Neural progenitor cell (in vitro differentiated cells): ENCODE results near the gene MYO3A. TPM values are rescaled to one million over a fixed set of nuclear protein-coding genes. Genes with fewer than 3 reads are reported as not detected.

Experiments
- DNase-seq: peaks from one replicate; pipeline ENCODE4 v3.0.0-alpha.2; 2016; ENCODE audit warnings: low spot score
- H2AFZ ChIP-seq: fragments of 200-600 bp; sonication (generic); replicated peaks from 2 replicates; pipeline ENCODE4 v1.6.1; 2016; ENCODE audit warnings: antibody characterized with exemption
- H3F3A ChIP-seq: fragments of 200-600 bp; sonication (generic); 2 replicates; pipeline ENCODE4 v1.6.1; 2016; ENCODE audit warnings: antibody characterized with exemption, low read depth
- H3K27ac ChIP-seq: fragments of 200-600 bp; sonication (generic); 2 replicates; pipeline ENCODE4 v1.5.1; 2016; ENCODE audit warnings: mild to moderate bottlenecking
- H3K27me3 ChIP-seq: fragments of 200-600 bp; sonication (generic); 2 replicates; pipeline ENCODE4 v1.6.1; 2016; ENCODE audit warnings: mild to moderate bottlenecking, moderate library complexity
- H3K36me3 ChIP-seq: fragments of 200-600 bp; sonication (generic); 2 replicates; pipeline ENCODE4 v1.5.1; 2016
- H3K4me1 ChIP-seq: fragments of 200-600 bp; sonication (generic); 2 replicates; pipeline ENCODE4 v1.6.1; 2016; ENCODE audit warnings: mixed run types
- H3K4me2 ChIP-seq: fragments of 200-600 bp; sonication (generic); 2 replicates; pipeline ENCODE4 v1.6.1; 2016
- H3K4me3 ChIP-seq: fragments of 200-600 bp; sonication (generic); 2 replicates; pipeline ENCODE4 v1.5.1; 2016
- H3K79me2 ChIP-seq: fragments of 200-600 bp; sonication (generic); 2 replicates; pipeline ENCODE4 v1.6.1; 2016; ENCODE audit warnings: low read depth
- H3K9ac ChIP-seq: fragments of 200-600 bp; sonication (generic); 2 replicates; pipeline ENCODE4 v1.6.1; 2016
- H3K9me3 ChIP-seq: fragments of 200-600 bp; sonication (generic); 2 replicates; pipeline ENCODE4 v1.5.1; 2016; ENCODE audit warnings: low read depth
- H4K20me1 ChIP-seq: fragments of 200-600 bp; sonication (generic); 2 replicates; pipeline ENCODE4 v1.6.1; 2016; ENCODE audit warnings: low read depth
- H3K27ac Mint-ChIP-seq: 3 replicates; pipeline ENCODE4 v1.8.0; 2021; ENCODE audit warnings: mixed read lengths
- H3K27me3 Mint-ChIP-seq: 2 replicates; pipeline ENCODE4 v1.8.0; 2022; ENCODE audit warnings: low read depth, mild to moderate bottlenecking, inconsistent platforms, moderate library complexity, mixed read lengths; ENCODE audit not compliant: insufficient read depth
- H3K36me3 Mint-ChIP-seq: 3 replicates; pipeline ENCODE4 v1.8.0; 2021; ENCODE audit warnings: mixed read lengths
- H3K4me1 Mint-ChIP-seq: 3 replicates; pipeline ENCODE4 v1.8.0; 2021; ENCODE audit warnings: mixed read lengths
- H3K4me3 Mint-ChIP-seq: 3 replicates; pipeline ENCODE4 v1.8.0; 2021; ENCODE audit warnings: mild to moderate bottlenecking, moderate library complexity, mixed read lengths
- H3K9me3 Mint-ChIP-seq: 3 replicates; pipeline ENCODE4 v1.8.0; 2020; ENCODE audit warnings: mixed read lengths
- EZH2 ChIP-seq: fragments of 200-600 bp; sonication (generic); IDR thresholded peaks from 2 replicates; pipeline ENCODE4 v1.6.1; 2017; ENCODE audit warnings: antibody characterized with exemption, mild to moderate bottlenecking, moderate library complexity
- EZH2phosphoT487 ChIP-seq: fragments of 200-600 bp; sonication (generic); IDR thresholded peaks from 2 replicates; pipeline ENCODE4 v1.6.1; 2017; ENCODE audit warnings: antibody characterized with exemption
- total RNA-seq: library from RNA; depleted of rRNA; stranded (reverse); fragments of >200 nt; gene quantifications from 2 replicates; pipeline ENCODE4 v1.2.3, GENCODE V29; 2015; ENCODE audit warnings: low replicate concordance
- TF ChIP-seq, protein P1 (sequence below): fragments of 200-600 bp; sonication (generic); IDR thresholded peaks from 2 replicates; pipeline ENCODE4 v1.5.1; 2017; ENCODE audit warnings: antibody characterized with exemption, mild to moderate bottlenecking

The MYO3A gene
- total RNA-seq, 1 donor from 2014 or later: 0.09 TPM

DNA sequence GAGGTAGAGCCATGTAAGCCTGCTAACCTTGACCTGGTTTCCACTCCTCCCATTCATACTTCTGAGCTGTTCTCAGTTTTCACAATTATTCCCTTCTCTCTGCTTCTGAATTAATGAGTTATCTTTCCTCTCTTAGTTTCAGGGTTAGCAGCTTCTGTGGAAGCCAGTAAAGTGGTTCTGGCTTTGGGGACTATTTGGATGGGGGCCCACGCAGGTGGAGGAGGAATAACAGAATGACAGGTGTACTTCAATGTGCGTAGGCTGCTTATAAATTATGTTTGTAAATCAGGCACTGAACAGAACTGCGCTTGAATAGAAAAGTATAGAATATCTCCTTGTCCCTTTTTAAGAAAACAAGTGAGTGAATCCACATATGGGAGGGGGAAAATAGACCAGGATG lies 153.6 kb downstream of the MYO3A start:
- Histone ChIP-seq H3F3A (no peaks in the 10 kb centered on the region), H3K27ac (no peak overlapping the region), H3K79me2 (no peaks in the 10 kb centered on the region), H3K9ac (no peak overlapping the region), H2AFZ (no peak overlapping the region), H3K36me3 (no peaks in the 10 kb centered on the region), H3K27me3 (no peaks in the 10 kb centered on the region), H3K4me1 (no peaks in the 10 kb centered on the region), H4K20me1 (no peaks in the 10 kb centered on the region), H3K4me3 (no peak overlapping the region), H3K4me2 (no peak overlapping the region), H3K9me3 (no peaks in the 10 kb centered on the region)
- no peak overlapping the region for H3K4me3 Mint-ChIP-seq
- H3K27ac Mint-ChIP-seq: no peak overlapping the region
- no peaks in the 10 kb centered on the region for H3K4me1 Mint-ChIP-seq
- DNase-seq: no peak
- no peaks in the 10 kb centered on the region for H3K27me3 Mint-ChIP-seq
- H3K36me3 Mint-ChIP-seq: no peaks in the 10 kb centered on the region
- TF ChIP-seq EZH2: no peak
- TF ChIP-seq EZH2phosphoT487: no peak
- TF ChIP-seq, protein P1, sequence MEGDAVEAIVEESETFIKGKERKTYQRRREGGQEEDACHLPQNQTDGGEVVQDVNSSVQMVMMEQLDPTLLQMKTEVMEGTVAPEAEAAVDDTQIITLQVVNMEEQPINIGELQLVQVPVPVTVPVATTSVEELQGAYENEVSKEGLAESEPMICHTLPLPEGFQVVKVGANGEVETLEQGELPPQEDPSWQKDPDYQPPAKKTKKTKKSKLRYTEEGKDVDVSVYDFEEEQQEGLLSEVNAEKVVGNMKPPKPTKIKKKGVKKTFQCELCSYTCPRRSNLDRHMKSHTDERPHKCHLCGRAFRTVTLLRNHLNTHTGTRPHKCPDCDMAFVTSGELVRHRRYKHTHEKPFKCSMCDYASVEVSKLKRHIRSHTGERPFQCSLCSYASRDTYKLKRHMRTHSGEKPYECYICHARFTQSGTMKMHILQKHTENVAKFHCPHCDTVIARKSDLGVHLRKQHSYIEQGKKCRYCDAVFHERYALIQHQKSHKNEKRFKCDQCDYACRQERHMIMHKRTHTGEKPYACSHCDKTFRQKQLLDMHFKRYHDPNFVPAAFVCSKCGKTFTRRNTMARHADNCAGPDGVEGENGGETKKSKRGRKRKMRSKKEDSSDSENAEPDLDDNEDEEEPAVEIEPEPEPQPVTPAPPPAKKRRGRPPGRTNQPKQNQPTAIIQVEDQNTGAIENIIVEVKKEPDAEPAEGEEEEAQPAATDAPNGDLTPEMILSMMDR: no peak
- H3K9me3 Mint-ChIP-seq: no peaks in the 10 kb centered on the region

DNA sequence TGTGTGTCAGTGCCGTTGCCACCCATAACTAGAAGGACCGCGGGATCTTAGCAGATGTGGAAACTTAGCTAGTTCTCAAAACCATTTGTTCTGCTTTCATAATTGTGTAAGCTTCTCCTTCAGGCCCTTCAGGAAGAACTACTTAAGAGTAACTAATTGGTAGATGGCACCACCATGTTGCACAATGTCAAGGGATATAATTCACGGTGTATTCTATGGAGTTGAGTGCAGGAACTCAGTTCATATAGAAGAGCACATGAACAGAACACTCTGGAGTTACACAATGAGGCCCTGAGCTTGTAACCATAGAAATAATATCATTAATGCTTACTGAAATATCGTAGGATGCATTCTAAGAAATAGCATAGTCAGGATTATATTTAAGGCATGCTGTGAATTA lies 156.0 kb downstream of the MYO3A start:
- no peak overlapping the region for H3K4me3 ChIP-seq
- no peak overlapping the region for H2AFZ ChIP-seq
- no peaks in the 10 kb centered on the region for H3K36me3 ChIP-seq
- H3K27me3 ChIP-seq: no peaks in the 10 kb centered on the region
- H3K79me2 ChIP-seq: no peaks in the 10 kb centered on the region
- no peak overlapping the region for H3K4me2 ChIP-seq
- H3K9me3 ChIP-seq: no peaks in the 10 kb centered on the region
- Mint-ChIP-seq H3K27me3 (no peaks in the 10 kb centered on the region), H3K9me3 (no peaks in the 10 kb centered on the region), H3K4me3 (no peak overlapping the region), H3K36me3 (no peaks in the 10 kb centered on the region), H3K27ac (no peak overlapping the region), H3K4me1 (no peaks in the 10 kb centered on the region)
- DNase-seq: no peak
- H3K9ac ChIP-seq: no peak overlapping the region
- H3K4me1 ChIP-seq: no peaks in the 10 kb centered on the region
- H4K20me1 ChIP-seq: no peaks in the 10 kb centered on the region
- TF ChIP-seq EZH2: no peak
- TF ChIP-seq, protein P1: no peak
- no peak for TF ChIP-seq EZH2phosphoT487
- no peaks in the 10 kb centered on the region for H3F3A ChIP-seq
- H3K27ac ChIP-seq: no peak overlapping the region

DNA sequence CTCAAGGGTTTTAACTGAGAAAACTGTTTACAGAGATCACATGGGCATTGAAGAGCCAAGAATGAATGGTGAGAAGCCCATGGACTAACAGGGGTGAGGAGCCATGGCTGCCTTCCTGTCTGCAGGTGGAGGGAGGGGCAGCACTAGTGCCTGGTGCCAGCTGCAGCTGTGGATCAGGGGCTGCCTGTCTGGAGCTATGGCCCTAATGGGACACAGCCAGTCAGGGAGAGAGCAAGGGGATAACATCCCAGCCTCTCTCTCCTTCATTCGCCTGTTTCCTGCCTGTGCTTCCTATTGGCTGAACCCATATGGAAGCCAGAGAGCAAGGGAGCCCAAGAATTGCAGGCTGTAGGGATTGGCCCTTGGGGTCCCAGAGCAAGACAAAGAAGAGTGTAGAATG lies 156.7 kb downstream of the MYO3A start:
- Mint-ChIP-seq H3K4me3 (no peak overlapping the region), H3K27me3 (no peaks in the 10 kb centered on the region)
- no peak overlapping the region for H3K27ac ChIP-seq

More for the DNA sequence above, 156.7 kb downstream of the MYO3A start:
- Histone ChIP-seq H3K36me3 (no peaks in the 10 kb centered on the region), H3K4me2 (no peak overlapping the region), H3K9me3 (no peaks in the 10 kb centered on the region), H2AFZ (peak overlapping the region; percentile 83), H3K27me3 (no peaks in the 10 kb centered on the region), H3F3A (no peaks in the 10 kb centered on the region), H3K4me1 (no peaks in the 10 kb centered on the region), H3K9ac (no peak overlapping the region), H4K20me1 (no peaks in the 10 kb centered on the region), H3K79me2 (no peaks in the 10 kb centered on the region), H3K4me3 (no peak overlapping the region)
- Mint-ChIP-seq H3K36me3 (no peaks in the 10 kb centered on the region), H3K4me1 (no peaks in the 10 kb centered on the region), H3K27ac (no peak overlapping the region), H3K9me3 (no peaks in the 10 kb centered on the region)
- TF ChIP-seq EZH2phosphoT487 (no peak), EZH2 (no peak)
- TF ChIP-seq, protein P1: no peak
- peak; percentile 13 for DNase-seq
